ENCODE measurements around the gene EPN1. TPM values are rescaled to one million over a fixed set of nuclear protein-coding genes. Genes with fewer than 3 reads are reported as not detected.

Gene EPN1
- total and polyA plus RNA-seq, 2 of the 13 experiments (the other 11 are each of a cell fraction or from before 2014, with no cell fraction given) = 28.9 to 31.7 TPM

DNA sequence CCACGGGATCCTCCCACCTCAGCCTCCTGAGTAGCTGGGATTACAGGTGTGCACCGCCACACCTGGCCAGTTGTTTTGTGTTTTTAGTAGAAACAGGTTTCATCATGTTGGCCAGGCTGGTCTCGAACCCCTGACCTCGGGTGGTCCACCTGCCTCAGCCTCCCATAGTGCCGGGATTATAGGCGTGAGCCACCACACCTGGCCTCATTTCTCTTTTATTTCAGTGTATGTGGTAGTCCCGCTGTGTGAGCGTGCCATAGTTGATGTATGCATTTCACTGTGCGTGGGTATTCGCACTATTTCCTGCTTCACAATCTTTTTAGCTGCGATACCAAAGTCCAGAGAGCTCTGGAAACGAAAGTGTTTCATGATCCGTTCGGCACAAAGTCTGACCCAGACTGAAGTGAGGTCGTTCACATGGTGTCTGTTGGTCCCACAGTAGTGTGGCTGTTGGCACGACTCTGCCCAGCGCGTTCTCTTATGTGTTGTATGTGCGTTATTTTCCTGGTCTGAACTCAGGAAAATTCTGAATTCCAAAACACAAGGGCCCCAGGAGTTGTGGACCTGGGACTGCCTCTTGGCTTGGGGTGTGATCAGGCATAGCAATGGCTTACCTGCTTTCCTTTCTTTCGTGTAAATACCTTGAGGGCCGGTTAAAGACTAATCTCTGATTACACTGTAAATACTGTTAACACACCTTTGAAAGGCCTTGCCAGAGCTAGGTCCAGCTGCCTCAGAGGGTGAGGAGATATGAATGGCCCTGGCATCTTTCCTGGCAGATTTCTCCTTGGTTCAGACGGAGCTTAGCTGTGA is 8.6 kb downstream of the EPN1 start:
- H3K4me1 ChIP-seq (ENCODE audit: insufficient read depth, low read length) = peaks cover 74% of the 10 kb centered on the region
- BruUV-seq (replicated peaks) = TSS peak; percentile 67
- in situ Hi-C loops (cut with HindIII; ENCODE audit: extremely low pct_ligation_motif_present, low pct_unique_long_range_greater_than_20kb) (no loop called here), intact Hi-C loops (cut with micrococcal nuclease; ENCODE audit: unreplicated experiment) (no loop called here)
- H3K79me2 ChIP-seq (ENCODE audit: insufficient read depth, low read length) = peaks cover 45% of the 10 kb centered on the region
- 9% methylated on average over 17 of the region's 22 CpGs for WGBS (ENCODE audit: low lambda C conversion rate)
- peak overlapping the region; percentile 67 for H3K4me2 ChIP-seq (ENCODE audit: low read depth, low read length)
- peak overlapping the region; percentile 89 for H3K27ac ChIP-seq (ENCODE audit: extremely low read length, insufficient read depth, low read length)
- H3K36me3 ChIP-seq (replicated peaks in 1 of 2; ENCODE audit: control insufficient read depth in 1 of 2, insufficient read depth in 2 of 2, low read length in 2 of 2) = peaks cover 25 to 63% of the 10 kb centered on the region in 2 experiments
- no peaks in the 10 kb centered on the region for H4K20me1 ChIP-seq (ENCODE audit: insufficient read depth, low read length)
- peak; percentile 93 for FAIRE-seq
- peak; percentile 94 for ATAC-seq
- H3K9me3 ChIP-seq (ENCODE audit: low read length) = no peaks in the 10 kb centered on the region
- peak overlapping the region; percentile 66 for H3K9ac ChIP-seq (ENCODE audit: insufficient read depth, low read depth, low read length)
- H2AFZ ChIP-seq (ENCODE audit: low read length) = no peak overlapping the region
- POLR2A ChIA-PET = interaction anchor here (0.8 to 2.7 kb wide), 10 partner anchors 9 to 459 kb away, joined by 3 to 27 read pairs (median 4); partner anchors contain the start of genes EPN1 and U2AF2
- peak; percentile 90 for DNase-seq (ENCODE audit: low spot score)
- peak overlapping the region; percentile 30 to 61 (median 35) for H3K4me3 ChIP-seq (replicated peaks in 1 of 3; ENCODE audit: insufficient read depth in 1 of 3, low read depth in 2 of 3, low read length in 3 of 3)
- CTCF ChIA-PET (ENCODE audit: low intra/inter-chr PET ratio, low total read pairs) = no interaction called here
- no peaks in the 10 kb centered on the region for H3K27me3 ChIP-seq (ENCODE audit: control insufficient read depth in 1 of 2, insufficient read depth in 2 of 2, low read length in 2 of 2)
- no peak for TF ChIP-seq ZNF296 (CRISPR knock-in tag; conservative IDR thresholded peaks at IDR 0.05)
- peak; percentile 81; the same call in 1 of the 2 replicates for TF ChIP-seq RXRB (CRISPR knock-in tag; IDR thresholded peaks at IDR 0.05; ENCODE audit: borderline replicate concordance)
- peak; percentile 28; the same call in 1 of the 2 replicates for TF ChIP-seq TBX3 (IDR thresholded peaks at IDR 0.05; ENCODE audit: borderline replicate concordance)
- no peak for TF ChIP-seq RFX1 (IDR thresholded peaks at IDR 0.05)
- TF ChIP-seq ZMYM3 (CRISPR knock-in tag; IDR thresholded peaks at IDR 0.05) = peak; percentile 89
- TF ChIP-seq ZSCAN21 (CRISPR knock-in tag; IDR thresholded peaks at IDR 0.05; ENCODE audit: borderline replicate concordance) = peak; percentile 67; the same call in 1 of the 2 replicates
- TF ChIP-seq ATF7 (IDR thresholded peaks at IDR 0.05) = no peak
- TF ChIP-seq ATF7 (CRISPR knock-in tag; IDR thresholded peaks at IDR 0.05) = 0 out of 2 replicates have a peak, but pooled peaks have one; percentile 33
- TF ChIP-seq ZNF674 (CRISPR knock-in tag; IDR thresholded peaks at IDR 0.05; ENCODE audit: low read depth) = no peak
- TF ChIP-seq, protein P1, sequence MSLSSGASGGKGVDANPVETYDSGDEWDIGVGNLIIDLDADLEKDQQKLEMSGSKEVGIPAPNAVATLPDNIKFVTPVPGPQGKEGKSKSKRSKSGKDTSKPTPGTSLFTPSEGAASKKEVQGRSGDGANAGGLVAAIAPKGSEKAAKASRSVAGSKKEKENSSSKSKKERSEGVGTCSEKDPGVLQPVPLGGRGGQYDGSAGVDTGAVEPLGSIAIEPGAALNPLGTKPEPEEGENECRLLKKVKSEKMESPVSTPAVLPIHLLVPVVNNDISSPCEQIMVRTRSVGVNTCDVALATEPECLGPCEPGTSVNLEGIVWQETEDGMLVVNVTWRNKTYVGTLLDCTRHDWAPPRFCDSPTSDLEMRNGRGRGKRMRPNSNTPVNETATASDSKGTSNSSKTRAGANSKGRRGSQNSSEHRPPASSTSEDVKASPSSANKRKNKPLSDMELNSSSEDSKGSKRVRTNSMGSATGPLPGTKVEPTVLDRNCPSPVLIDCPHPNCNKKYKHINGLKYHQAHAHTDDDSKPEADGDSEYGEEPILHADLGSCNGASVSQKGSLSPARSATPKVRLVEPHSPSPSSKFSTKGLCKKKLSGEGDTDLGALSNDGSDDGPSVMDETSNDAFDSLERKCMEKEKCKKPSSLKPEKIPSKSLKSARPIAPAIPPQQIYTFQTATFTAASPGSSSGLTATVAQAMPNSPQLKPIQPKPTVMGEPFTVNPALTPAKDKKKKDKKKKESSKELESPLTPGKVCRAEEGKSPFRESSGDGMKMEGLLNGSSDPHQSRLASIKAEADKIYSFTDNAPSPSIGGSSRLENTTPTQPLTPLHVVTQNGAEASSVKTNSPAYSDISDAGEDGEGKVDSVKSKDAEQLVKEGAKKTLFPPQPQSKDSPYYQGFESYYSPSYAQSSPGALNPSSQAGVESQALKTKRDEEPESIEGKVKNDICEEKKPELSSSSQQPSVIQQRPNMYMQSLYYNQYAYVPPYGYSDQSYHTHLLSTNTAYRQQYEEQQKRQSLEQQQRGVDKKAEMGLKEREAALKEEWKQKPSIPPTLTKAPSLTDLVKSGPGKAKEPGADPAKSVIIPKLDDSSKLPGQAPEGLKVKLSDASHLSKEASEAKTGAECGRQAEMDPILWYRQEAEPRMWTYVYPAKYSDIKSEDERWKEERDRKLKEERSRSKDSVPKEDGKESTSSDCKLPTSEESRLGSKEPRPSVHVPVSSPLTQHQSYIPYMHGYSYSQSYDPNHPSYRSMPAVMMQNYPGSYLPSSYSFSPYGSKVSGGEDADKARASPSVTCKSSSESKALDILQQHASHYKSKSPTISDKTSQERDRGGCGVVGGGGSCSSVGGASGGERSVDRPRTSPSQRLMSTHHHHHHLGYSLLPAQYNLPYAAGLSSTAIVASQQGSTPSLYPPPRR (CRISPR knock-in tag; IDR thresholded peaks at IDR 0.05; ENCODE audit: borderline replicate concordance) = no peak
- TF ChIP-seq MEIS2 (CRISPR knock-in tag; IDR thresholded peaks at IDR 0.05) = no peak
- no peak for TF ChIP-seq MEIS1 (CRISPR knock-in tag; IDR thresholded peaks at IDR 0.05; ENCODE audit: borderline replicate concordance)
- TF ChIP-seq SOX6 (IDR thresholded peaks at IDR 0.05) = no peak
- peak; percentile 62 for TF ChIP-seq SOX6 (CRISPR knock-in tag; IDR thresholded peaks at IDR 0.05)
- TF ChIP-seq FLYWCH1 (CRISPR knock-in tag; IDR thresholded peaks at IDR 0.05) = no peak
- no peak for TF ChIP-seq BCL3 (CRISPR knock-in tag; IDR thresholded peaks at IDR 0.05)
- no peak for TF ChIP-seq U2AF1 (optimal IDR thresholded peaks at IDR 0.05; ENCODE audit: low read depth, low read length)
- no peak for TF ChIP-seq ZNF225 (CRISPR knock-in tag; IDR thresholded peaks at IDR 0.05)
